Sciatic nerve (tissue), 2 donors: ENCODE results near the gene C17orf113. TPM values are rescaled to one million over a fixed set of nuclear protein-coding genes. Genes with fewer than 3 reads are reported as not detected.
A peak's percentile ranks its signal among the peaks of the same experiment; 100 is the strongest.

Source experiments
- ATAC-seq: fragments of 200-7000 bp; cut with Tn5 transposase; one replicate; pipeline ENCODE4 v1.9.1; 2020; ENCODE audit warnings: mild to moderate bottlenecking, moderate library complexity
- DNase-seq: peaks from one replicate; pipeline ENCODE4 v3.0.0-alpha.2; 2020; ENCODE audit warnings: low spot score
- intact Hi-C: fragments of 100-400 bp; cut with DNase I; formaldehyde crosslinking; loops from one replicate; pipeline ENCODE4 v1.14.2; 2022
- total RNA-seq: library from RNA; stranded (reverse); fragmentation: NEBNext Ultra II Directional; extraction: Animal tissue kit (Norgen Biotek cat#: 25700); gene quantifications from one replicate; pipeline ENCODE4 v1.2.1, GENCODE V29; 2021
- donor health status: DM: no; HTN: no; CAD: no.
- donor health status: DM: no; HTN: no; CAD: no.

C17orf113 gene
- total RNA-seq, 1 donor from 2014 or later: 2.9 TPM

DNA sequence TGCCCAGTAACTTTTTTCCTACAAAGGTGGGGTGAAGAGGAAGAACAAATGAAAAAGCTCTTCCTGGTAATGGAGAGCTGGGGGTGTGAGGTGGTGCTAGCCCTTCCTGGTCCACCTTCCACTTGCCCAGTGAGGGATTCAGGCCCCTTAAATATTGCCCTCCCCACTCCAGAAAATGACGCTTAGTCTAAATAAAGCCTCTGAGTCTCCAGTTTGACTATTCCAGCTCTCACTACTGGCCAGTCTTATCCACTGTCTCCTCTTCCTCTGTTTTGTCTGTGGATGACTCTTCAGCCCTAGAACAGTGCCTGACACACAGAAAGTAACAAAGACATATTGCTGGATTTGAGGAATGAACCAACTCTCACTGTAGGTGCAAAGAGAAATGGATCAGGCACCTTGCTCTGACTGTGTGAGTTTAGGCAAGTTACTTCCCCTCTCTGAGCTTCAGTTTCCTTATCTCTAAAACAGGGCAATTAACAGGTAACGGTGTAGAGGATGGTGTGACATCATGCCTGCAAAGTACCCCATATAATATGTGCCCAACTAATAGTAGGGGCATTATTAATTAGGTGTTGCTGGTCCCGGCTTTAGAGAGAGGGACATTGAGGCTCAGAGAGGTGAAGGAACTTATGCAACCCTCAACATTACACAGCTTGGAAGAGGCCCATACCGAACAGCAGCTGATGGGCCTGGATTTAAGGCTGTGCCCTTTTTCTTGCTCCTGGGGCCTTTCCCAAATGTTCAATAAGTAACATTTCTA lies 26.6 kb upstream of the C17orf113 start:
- no peak for DNase-seq
- no peak for ATAC-seq
- intact Hi-C loops: no loop called here

DNA sequence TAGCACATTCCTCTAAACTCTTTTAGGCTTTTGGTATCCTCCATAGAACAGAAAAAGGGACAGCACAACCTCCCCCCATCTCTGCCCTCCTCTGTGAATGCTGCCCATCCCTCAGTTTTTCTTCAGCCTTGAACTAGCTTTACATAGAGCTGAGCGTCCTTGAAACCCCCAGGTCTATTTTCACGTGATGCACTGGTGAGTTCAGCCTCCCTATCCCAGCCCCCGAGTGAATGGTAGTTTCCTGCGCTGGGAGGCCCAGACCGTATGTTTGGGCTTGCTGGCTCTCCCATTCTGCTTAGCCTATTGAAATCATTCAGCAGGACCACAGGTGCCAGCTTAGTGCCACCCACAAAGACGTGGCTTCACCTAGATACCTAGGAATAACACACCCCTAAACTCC lies 25.4 kb upstream of the C17orf113 start:
- DNase-seq (no peak), ATAC-seq (no peak)
- intact Hi-C loops: no loop called here

DNA sequence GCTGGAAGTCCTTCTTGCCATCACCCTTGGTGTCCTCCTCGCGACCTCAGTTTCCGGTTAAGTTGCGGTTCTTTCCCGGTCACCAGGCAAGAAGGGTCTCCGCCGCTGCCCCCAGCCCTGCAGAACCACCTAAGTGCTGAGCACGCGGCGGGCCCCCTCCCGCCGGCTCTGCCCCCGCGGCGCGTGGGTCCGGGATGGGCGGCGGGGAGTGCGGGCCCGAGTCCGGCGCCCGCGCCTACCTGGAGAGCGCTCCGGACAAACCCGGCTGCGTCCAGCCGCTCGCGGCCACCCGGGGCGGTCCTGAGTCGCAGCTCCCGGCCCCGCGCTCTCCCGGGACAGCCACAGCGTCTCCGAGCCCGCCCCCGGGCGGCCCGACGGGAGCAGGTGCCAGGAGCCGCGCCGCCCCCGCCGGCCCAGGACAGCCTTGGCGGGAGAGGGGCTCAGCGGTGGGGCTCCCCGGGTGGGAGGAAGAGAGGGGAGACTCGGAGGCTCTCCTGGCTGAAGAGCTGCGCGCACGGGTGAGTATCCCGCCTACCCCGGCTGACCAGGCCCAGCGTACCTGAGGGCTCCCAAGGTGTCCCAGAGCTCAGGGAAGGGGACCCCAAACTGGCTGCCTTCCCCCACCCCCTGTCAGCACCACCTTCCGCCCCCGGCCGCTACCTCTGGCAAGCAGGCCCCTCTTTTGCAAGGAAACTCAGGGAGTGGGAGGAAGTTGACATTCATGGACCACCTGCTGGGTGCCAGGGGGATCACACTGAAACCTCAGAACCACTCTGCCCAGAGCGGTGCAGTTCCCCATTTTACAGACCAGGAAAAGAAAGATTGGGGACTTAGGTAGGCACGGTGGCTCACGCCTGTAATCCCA lies 22.2 kb upstream of the C17orf113 start:
- DNase-seq (no peak), ATAC-seq (no peak)
- intact Hi-C loops: no loop called here

DNA sequence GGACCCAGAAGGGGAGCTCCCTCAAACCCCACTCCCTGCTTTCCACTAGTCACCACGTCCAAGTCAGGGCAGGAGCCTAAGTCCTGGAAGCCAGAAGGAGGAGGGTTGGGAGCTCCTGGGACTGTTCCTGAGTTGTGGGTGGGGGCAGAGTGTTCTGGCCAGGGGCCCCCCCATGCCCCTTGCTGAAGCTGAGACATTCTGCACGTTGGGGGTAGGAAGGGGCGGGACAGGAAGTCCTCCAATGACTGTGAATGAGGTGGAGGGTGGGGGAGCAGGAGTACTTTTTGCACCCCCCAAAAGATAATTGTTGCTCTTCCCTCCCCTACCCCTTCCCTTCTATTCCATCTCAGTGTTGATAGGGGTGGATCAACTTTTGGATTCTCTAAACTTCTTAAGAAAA lies 21.4 kb upstream of the C17orf113 start:
- intact Hi-C loops: no loop called here
- DNase-seq (no peak), ATAC-seq (no peak)

DNA sequence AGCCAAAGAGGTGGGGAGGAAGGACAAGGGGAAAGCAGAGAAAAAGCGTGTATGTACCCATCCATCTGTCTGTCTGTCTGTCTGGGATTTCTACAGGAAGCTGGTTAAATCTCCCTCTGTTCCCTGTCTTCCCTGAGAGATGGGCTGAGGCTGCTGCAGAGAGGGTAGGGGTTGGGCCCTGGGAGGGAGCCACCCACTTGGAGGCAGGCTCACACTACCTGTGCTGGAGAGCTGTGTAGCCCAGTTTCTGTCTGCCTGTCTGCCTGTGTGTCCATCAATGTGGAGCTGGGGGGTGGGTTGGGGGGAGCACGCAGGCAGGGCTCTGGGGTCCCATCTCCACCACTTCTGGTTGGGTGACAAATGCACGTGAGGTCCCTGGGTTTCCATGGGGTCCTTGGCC lies 18.6 kb upstream of the C17orf113 start:
- no peak for ATAC-seq
- intact Hi-C loops: loop anchor here (5.0 kb wide), 1 partner anchor 43 kb away; the partner anchor contains the start of gene DHX58
- DNase-seq: no peak

DNA sequence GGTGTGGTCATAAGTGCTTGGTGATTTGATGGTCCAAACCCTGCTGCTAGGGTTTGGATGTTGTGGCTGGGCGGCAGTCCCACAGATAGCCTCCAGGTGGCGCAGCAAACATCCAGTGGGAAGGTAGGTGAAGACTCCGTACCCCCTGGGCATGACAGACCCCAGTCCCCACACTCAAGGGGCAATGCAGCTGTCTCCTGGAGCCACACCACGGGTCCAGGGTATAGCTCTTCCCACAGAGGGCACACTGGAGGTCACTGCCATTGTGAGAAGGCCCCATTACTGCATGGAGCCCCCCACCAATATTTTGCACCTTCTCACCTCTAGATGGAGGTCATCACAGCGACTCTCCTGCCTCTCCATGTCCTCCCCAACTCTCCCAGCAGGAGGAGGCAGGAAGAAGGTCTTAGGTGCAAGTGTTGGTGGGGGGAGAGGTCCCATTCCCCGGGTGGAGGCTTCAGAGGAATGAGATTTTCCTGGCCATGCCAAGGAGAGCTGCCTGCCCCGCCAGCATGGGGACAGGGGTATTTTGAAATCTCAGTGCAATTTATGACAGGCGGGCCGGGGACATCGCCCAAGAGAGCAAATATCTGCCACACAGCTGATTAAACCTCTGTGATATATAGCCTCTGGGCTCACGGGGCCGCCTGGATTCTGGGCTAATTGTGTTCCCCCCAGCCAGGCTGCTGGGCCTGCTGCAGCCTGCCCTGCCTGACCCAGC lies 17.1 kb upstream of the C17orf113 start:
- intact Hi-C loops: loop anchor here (5.0 kb wide), 1 partner anchor 45 kb away; the partner anchor contains the start of gene DHX58
- ATAC-seq (peak; percentile 63), DNase-seq (peak; percentile 87)

DNA sequence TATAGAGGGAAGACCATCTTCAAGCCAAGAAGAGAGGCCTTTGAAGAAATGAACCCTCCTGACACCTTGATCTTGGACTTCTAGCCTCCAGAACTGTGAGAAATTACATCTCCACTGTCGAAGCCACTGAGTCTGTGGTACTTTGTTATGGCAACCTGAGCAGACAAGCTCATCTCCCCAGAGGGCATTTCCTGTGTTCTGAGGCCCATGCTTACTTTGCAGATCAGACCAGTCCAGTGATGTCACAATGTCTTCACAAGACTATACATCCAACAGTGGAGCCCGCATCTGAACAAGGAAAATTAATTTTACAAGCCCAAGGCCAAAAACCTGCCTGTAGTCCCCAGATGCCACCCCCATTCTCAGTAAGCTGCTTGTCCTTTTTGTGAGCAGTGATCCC lies 14.8 kb upstream of the C17orf113 start:
- DNase-seq (no peak), ATAC-seq (no peak)
- intact Hi-C loops: loop anchor here (5.0 kb wide), 1 partner anchor 47 kb away; the partner anchor contains the start of gene DHX58

DNA sequence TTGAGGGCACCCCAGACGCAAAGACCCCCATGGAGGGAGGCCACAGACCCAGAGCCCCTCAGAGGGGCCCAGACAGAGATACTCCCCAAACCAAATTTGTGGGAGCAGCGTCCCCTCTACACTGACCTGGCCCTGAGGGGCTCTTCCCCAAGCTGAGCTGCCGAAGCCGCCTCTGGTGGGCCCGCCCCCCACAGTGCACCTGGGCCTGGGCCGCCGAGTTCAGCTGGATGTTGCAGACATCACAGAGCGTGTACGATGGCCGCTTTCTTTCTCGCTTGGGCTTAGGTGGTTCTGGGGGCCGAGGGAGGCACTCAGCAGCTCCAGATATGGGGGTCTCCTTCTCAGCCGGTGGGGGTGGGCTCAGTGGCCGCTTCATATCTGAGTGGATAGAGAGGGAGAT lies 12.3 kb upstream of the C17orf113 start:
- DNase-seq (no peak), ATAC-seq (no peak)
- intact Hi-C loops: no loop called here

DNA sequence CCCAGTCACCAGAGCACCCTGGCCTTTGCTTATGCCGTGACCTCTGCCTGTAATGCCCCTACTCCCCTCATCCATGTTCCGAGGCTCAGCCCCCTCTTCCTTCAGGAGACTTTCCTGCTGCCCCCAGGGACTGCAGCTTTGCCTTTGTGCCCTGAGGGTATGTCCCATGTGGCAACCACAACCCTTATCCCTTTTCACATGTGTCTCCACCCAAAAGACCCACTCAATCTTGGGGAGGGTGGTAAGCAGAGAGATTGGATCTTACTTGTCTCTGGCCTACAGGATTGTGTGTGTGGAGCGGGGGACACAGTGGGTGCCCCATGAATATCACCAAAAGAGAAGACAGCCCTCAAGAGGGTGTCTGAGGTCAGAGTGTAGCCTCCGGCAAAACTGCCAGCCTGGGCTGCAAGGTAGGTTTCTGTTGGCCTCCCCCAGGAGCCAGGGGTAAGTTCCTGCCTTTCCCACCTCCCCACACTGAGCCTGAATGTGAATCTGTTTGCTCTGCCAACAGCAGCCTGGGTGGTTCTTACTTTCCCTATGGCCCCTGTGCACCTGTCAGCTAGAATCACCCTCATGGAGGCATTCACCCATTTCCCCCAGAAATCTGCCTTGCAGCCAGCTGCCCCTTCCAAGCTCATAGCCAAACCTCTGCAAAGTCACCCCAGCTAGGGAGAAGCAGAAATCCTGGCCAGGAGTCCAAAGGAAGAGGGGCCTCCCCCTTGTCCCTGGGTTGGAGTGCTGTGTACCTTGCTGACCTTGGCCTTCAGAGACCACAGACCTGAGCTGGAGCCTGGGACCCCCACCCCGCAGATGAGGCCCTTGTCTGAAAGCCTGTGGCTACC lies 11.5 kb upstream of the C17orf113 start:
- intact Hi-C loops: no loop called here
- no peak for ATAC-seq
- DNase-seq: no peak

DNA sequence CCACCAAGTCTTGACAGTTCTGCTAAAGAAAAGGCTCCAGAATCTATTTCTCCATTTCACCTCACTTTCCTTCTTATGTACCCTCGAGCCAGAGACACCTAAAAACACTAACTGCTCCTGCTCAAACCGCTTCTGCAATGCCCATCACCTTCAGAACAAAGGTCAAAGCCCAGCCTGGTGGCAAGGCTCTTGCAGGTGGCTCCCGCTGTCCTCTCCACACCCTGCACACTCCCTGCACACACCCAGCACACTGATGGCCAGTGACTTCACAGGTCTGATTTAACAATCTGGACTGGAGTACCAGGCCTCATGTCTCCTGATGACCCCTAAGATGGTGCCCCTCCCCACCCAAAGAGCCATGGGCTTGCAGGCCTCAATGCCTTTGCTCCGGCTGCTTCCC lies 9.8 kb upstream of the C17orf113 start:
- no peak for ATAC-seq

DNA sequence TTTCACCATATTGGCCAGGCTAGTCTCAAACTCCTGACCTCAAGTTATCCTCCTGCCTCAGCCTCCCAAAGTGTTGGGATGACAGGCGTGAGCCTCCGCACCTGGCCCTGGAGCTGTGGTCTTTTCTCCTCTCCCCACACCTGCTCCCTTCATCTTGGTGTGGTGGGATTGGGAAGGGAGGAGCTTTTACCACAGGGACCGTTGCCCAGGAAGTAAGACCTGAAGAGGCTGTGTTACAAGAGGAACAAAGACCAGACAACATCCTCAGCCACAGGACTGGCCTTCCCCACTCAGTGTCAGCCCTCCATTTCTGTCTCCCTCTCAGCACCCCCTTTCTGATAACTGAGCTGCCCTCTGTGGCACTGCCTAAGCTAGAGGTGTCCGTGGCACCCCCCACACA lies 9.4 kb upstream of the C17orf113 start:
- ATAC-seq (no peak), DNase-seq (no peak)
- intact Hi-C loops: no loop called here

More for the DNA sequence above, 9.8 kb upstream of the C17orf113 start:
- no peak for DNase-seq
- intact Hi-C loops: no loop called here

DNA sequence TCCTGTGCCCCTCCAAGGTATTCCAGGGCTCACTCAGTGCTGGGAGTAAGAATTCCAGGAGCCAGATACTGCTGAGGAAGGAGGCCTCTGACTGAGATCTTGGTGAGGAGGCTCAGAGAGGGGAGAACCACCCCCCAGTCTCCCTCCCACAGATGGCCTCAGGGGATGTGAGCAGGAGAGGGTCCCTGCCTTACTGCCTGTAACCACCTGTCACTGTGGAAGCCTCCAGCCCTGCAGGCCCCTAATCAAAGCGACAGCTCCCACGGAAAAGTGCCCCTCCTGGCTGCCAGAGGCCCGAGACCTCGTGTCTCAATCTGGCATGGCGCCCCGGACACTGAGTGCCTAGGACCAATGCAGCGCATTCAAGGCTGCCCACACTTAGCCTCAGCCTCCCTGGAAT lies 7.7 kb upstream of the C17orf113 start:
- ATAC-seq (no peak), DNase-seq (no peak)
- intact Hi-C loops: no loop called here

DNA sequence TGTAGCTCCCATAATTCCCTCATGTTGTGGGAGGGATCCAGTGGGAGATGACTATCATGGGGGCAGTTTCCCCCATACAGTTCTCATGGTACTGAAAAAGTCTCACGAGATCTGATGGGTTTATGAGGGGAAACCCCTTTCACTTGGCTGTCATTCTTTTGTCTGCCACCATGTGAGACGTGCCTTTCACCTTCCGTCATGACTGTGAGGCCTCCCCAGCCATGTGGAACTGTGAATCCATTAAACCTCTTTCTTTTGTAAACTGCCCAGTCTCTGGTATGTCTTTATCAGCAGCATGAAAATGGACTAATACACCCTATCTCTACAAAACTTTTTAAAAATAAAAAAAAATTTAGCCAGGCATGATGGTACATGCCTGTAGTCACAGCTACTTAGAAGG lies 6.2 kb upstream of the C17orf113 start:
- DNase-seq (no peak), ATAC-seq (no peak)
- intact Hi-C loops: no loop called here

DNA sequence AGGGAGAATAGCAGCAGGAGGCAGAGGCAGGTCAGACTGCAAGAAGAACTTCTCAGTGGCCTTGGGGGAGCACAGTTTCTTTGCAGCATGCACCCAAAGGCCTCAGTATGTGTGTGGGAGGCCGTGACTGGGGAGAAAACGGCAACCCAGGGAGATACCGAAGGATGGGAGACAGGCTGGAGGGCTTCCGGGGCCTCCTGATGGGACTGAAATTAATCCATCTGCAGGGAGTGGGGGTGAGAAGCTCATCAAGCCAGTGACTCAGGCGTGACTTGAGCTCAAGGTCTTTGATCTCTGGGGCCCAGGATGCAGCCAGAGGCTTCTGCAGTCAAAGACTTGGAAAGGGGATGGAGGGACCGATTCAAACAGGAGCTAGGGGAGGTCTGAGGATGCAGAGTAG lies 5.1 kb upstream of the C17orf113 start:
- DNase-seq (no peak), ATAC-seq (no peak)
- intact Hi-C loops: no loop called here

DNA sequence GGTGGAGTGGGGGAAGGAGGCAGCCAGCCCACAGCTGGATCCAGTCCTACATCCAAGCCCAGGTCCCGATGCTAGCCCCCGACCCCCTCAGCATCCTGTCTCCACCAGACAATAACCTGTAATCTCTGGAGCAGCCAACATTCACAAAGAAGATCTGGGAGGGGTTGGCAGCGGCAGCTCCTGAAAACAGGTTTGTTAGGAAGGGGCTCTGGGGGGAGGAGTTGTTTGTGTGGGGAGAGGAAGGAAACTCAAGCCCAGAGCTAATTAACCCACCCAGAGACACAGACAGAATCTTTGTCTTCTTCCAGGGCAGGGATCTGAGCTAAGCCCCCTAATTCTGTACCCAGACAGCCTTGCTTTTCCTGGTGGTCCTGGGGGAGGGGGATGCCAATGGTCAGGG lies 4.6 kb upstream of the C17orf113 start:
- DNase-seq: no peak
- no peak for ATAC-seq
- intact Hi-C loops: no loop called here

DNA sequence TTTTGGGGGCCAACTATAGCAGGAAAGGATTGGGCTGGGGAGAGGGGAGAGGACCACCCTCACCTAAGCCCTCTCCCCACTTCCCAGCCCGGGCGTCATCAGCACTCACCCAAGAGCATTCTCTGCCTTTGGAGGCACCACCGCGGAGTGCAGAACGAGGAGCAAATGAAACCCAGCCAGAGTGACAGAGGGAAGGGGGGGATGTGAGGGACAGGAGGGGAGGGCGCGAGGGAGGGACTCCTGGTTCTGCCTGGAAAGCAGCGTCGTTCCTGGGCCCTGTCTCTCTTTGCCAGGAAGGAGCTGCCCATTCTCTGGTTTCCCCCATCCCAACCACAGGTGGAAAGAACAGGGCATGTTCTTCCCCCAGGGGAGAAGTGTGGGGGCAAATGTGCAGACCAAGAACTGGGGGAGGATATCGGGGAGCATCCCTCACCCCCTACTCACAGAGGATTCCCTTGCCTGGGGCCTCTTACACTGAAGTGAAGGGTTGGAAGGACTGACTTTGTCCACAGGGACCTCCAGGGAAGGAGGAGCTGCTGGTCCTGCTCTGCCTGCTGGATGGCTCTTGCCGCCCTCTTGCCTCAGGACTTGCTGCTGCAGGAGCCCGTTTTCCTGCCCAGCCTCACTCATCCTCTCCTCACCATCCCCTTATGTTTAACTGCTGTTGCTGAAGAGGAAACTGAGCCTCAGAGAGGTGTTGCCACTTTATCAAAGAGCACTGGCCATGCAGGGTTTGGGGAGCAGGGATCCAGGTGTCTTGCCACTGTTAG lies 3.5 kb upstream of the C17orf113 start:
- ATAC-seq (no peak), DNase-seq (no peak)
- intact Hi-C loops: no loop called here

DNA sequence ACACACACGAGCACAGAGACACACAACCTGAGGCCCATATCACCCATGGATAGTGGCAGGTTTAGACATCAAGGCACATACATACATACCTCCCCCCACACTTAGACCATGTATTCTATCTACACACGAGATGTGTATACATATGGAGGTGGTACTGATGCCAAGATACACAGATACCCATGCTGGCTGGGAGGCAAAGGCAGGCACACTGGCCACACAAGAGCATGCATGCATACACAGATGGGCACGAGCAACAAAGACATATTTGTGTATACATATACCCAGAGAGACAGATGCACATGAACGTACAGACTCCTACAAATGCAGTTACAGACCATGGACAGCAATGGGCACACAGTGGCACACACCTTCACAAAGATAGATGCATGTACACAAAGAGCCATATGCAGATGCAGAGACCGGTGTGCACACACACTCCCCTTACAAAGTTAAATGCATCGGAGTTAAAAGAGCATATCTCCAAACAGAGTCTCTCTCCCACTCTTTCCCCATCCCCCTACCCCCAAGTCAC lies 2.0 kb upstream of the C17orf113 start:
- DNase-seq (no peak), ATAC-seq (no peak)
- intact Hi-C loops: no loop called here

DNA sequence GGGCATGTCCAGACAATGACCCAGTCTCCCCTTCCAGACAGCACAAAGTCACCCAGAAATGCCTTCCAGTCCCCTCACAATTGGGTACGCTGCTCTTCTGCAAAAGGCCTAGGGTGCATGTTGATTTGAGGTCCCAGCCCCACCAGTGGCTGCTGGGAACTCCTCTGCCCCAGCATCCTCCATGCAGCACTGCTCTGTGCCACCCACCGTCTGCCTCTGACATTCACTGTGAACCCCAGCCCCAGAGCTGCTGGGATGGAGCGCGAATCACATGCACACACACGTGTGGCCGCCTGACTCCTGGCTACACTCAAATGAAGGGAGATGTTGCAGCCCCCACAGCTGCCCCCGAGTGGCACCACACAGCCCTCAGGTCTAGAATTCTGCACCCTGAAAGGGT lies 1.2 kb upstream of the C17orf113 start:
- no peak for DNase-seq
- ATAC-seq: no peak
- intact Hi-C loops: no loop called here
